Neural progenitor cell (in vitro differentiated cells): ENCODE data around the gene ABCC5. TPM values are rescaled to one million over a fixed set of nuclear protein-coding genes. Genes with fewer than 3 reads are reported as not detected.

Experiments used
- DNase-seq: peaks from one replicate; pipeline ENCODE4 v3.0.0-alpha.2; 2016; ENCODE audit warnings: low spot score
- H2AFZ ChIP-seq: fragments of 200-600 bp; sonication (generic); replicated peaks from 2 replicates; pipeline ENCODE4 v1.6.1; 2016; ENCODE audit warnings: antibody characterized with exemption
- H3F3A ChIP-seq: fragments of 200-600 bp; sonication (generic); 2 replicates; pipeline ENCODE4 v1.6.1; 2016; ENCODE audit warnings: antibody characterized with exemption, low read depth
- H3K27ac ChIP-seq: fragments of 200-600 bp; sonication (generic); 2 replicates; pipeline ENCODE4 v1.5.1; 2016; ENCODE audit warnings: mild to moderate bottlenecking
- H3K27me3 ChIP-seq: fragments of 200-600 bp; sonication (generic); 2 replicates; pipeline ENCODE4 v1.6.1; 2016; ENCODE audit warnings: mild to moderate bottlenecking, moderate library complexity
- H3K36me3 ChIP-seq: fragments of 200-600 bp; sonication (generic); 2 replicates; pipeline ENCODE4 v1.5.1; 2016
- H3K4me1 ChIP-seq: fragments of 200-600 bp; sonication (generic); 2 replicates; pipeline ENCODE4 v1.6.1; 2016; ENCODE audit warnings: mixed run types
- H3K4me2 ChIP-seq: fragments of 200-600 bp; sonication (generic); 2 replicates; pipeline ENCODE4 v1.6.1; 2016
- H3K4me3 ChIP-seq: fragments of 200-600 bp; sonication (generic); 2 replicates; pipeline ENCODE4 v1.5.1; 2016
- H3K79me2 ChIP-seq: fragments of 200-600 bp; sonication (generic); 2 replicates; pipeline ENCODE4 v1.6.1; 2016; ENCODE audit warnings: low read depth
- H3K9ac ChIP-seq: fragments of 200-600 bp; sonication (generic); 2 replicates; pipeline ENCODE4 v1.6.1; 2016
- H3K9me3 ChIP-seq: fragments of 200-600 bp; sonication (generic); 2 replicates; pipeline ENCODE4 v1.5.1; 2016; ENCODE audit warnings: low read depth
- H4K20me1 ChIP-seq: fragments of 200-600 bp; sonication (generic); 2 replicates; pipeline ENCODE4 v1.6.1; 2016; ENCODE audit warnings: low read depth
- H3K27ac Mint-ChIP-seq: 3 replicates; pipeline ENCODE4 v1.8.0; 2021; ENCODE audit warnings: mixed read lengths
- H3K27me3 Mint-ChIP-seq: 2 replicates; pipeline ENCODE4 v1.8.0; 2022; ENCODE audit warnings: low read depth, mild to moderate bottlenecking, inconsistent platforms, moderate library complexity, mixed read lengths; ENCODE audit not compliant: insufficient read depth
- H3K36me3 Mint-ChIP-seq: 3 replicates; pipeline ENCODE4 v1.8.0; 2021; ENCODE audit warnings: mixed read lengths
- H3K4me1 Mint-ChIP-seq: 3 replicates; pipeline ENCODE4 v1.8.0; 2021; ENCODE audit warnings: mixed read lengths
- H3K4me3 Mint-ChIP-seq: 3 replicates; pipeline ENCODE4 v1.8.0; 2021; ENCODE audit warnings: mild to moderate bottlenecking, moderate library complexity, mixed read lengths
- H3K9me3 Mint-ChIP-seq: 3 replicates; pipeline ENCODE4 v1.8.0; 2020; ENCODE audit warnings: mixed read lengths
- EZH2 ChIP-seq: fragments of 200-600 bp; sonication (generic); IDR thresholded peaks from 2 replicates; pipeline ENCODE4 v1.6.1; 2017; ENCODE audit warnings: antibody characterized with exemption, mild to moderate bottlenecking, moderate library complexity
- EZH2phosphoT487 ChIP-seq: fragments of 200-600 bp; sonication (generic); IDR thresholded peaks from 2 replicates; pipeline ENCODE4 v1.6.1; 2017; ENCODE audit warnings: antibody characterized with exemption
- total RNA-seq: library from RNA; depleted of rRNA; stranded (reverse); fragments of >200 nt; gene quantifications from 2 replicates; pipeline ENCODE4 v1.2.3, GENCODE V29; 2015; ENCODE audit warnings: low replicate concordance
- TF ChIP-seq, protein P1 (sequence below): fragments of 200-600 bp; sonication (generic); IDR thresholded peaks from 2 replicates; pipeline ENCODE4 v1.5.1; 2017; ENCODE audit warnings: antibody characterized with exemption, mild to moderate bottlenecking

Gene ABCC5
- total RNA-seq, 1 donor from 2014 or later: 34.0 TPM

GRCh38 chr3:183904833-183905780 is 112.6 kb downstream of the ABCC5 start:
- no peak overlapping the region for H3K27ac Mint-ChIP-seq

GRCh38 chr3:183898028-183898431 is 119.7 kb downstream of the ABCC5 start:
- no peaks in the 10 kb centered on the region for H3K79me2 ChIP-seq
- H3K4me1 ChIP-seq: no peaks in the 10 kb centered on the region
- Mint-ChIP-seq H3K36me3 (no peaks in the 10 kb centered on the region), H3K9me3 (no peaks in the 10 kb centered on the region), H3K4me1 (no peaks in the 10 kb centered on the region), H3K27ac (no peak overlapping the region), H3K4me3 (no peak overlapping the region), H3K27me3 (no peaks in the 10 kb centered on the region)
- no peak overlapping the region for H3K4me3 ChIP-seq
- H3K9me3 ChIP-seq: no peaks in the 10 kb centered on the region
- H3F3A ChIP-seq: no peaks in the 10 kb centered on the region
- no peak overlapping the region for H3K27ac ChIP-seq
- H3K36me3 ChIP-seq: no peaks in the 10 kb centered on the region
- H3K9ac ChIP-seq: no peak overlapping the region
- DNase-seq: no peak
- no peak overlapping the region for H2AFZ ChIP-seq
- H3K27me3 ChIP-seq: no peaks in the 10 kb centered on the region
- no peak overlapping the region for H3K4me2 ChIP-seq
- H4K20me1 ChIP-seq: no peaks in the 10 kb centered on the region
- no peak for TF ChIP-seq EZH2phosphoT487
- TF ChIP-seq, protein P1, sequence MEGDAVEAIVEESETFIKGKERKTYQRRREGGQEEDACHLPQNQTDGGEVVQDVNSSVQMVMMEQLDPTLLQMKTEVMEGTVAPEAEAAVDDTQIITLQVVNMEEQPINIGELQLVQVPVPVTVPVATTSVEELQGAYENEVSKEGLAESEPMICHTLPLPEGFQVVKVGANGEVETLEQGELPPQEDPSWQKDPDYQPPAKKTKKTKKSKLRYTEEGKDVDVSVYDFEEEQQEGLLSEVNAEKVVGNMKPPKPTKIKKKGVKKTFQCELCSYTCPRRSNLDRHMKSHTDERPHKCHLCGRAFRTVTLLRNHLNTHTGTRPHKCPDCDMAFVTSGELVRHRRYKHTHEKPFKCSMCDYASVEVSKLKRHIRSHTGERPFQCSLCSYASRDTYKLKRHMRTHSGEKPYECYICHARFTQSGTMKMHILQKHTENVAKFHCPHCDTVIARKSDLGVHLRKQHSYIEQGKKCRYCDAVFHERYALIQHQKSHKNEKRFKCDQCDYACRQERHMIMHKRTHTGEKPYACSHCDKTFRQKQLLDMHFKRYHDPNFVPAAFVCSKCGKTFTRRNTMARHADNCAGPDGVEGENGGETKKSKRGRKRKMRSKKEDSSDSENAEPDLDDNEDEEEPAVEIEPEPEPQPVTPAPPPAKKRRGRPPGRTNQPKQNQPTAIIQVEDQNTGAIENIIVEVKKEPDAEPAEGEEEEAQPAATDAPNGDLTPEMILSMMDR: no peak
- no peak for TF ChIP-seq EZH2

More at GRCh38 chr3:183904833-183905780, 112.6 kb downstream of the ABCC5 start:
- H3K9me3 ChIP-seq: no peaks in the 10 kb centered on the region
- H3K4me1 Mint-ChIP-seq: no peaks in the 10 kb centered on the region
- H3K36me3 ChIP-seq: no peaks in the 10 kb centered on the region
- H3K4me2 ChIP-seq: no peak overlapping the region
- no peaks in the 10 kb centered on the region for H4K20me1 ChIP-seq
- no peak overlapping the region for H3K4me3 Mint-ChIP-seq
- H2AFZ ChIP-seq: no peak overlapping the region
- H3K4me3 ChIP-seq: no peak overlapping the region
- H3K9me3 Mint-ChIP-seq: no peaks in the 10 kb centered on the region
- TF ChIP-seq EZH2 (no peak), EZH2phosphoT487 (no peak)
- TF ChIP-seq, protein P1: no peak
- H3K27ac ChIP-seq: no peak overlapping the region
- H3K9ac ChIP-seq: no peak overlapping the region
- H3K36me3 Mint-ChIP-seq: no peaks in the 10 kb centered on the region
- no peaks in the 10 kb centered on the region for H3F3A ChIP-seq
- H3K27me3 ChIP-seq: no peaks in the 10 kb centered on the region
- no peaks in the 10 kb centered on the region for H3K79me2 ChIP-seq
- no peaks in the 10 kb centered on the region for H3K4me1 ChIP-seq
- DNase-seq: no peak
- H3K27me3 Mint-ChIP-seq: peaks cover 2% of the 10 kb centered on the region

DNA sequence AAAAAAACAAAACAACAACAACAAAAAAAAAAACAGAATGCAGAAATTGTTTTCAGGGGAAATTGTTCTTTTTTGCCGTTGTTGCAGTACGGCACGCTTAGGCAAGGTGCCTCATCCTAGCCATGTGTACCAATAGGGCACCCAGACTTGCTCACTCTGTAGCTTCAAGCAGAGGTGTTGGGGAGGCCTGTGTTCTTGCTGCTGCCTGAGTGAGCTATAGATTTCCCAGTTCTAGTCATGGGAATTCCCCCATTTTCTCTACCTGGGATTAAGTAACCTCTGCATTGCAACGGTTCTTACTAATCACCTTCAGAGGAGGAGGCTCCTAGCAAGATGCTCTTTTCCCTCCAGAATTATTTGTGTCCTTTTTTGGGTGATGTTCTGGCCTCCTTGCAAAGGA is 120.1 kb downstream of the ABCC5 start:
- Mint-ChIP-seq H3K9me3 (no peaks in the 10 kb centered on the region), H3K27me3 (no peaks in the 10 kb centered on the region), H3K36me3 (no peaks in the 10 kb centered on the region), H3K4me3 (no peak overlapping the region), H3K27ac (no peak overlapping the region), H3K4me1 (no peaks in the 10 kb centered on the region)
- Histone ChIP-seq H3K27ac (no peak overlapping the region), H3K27me3 (no peaks in the 10 kb centered on the region), H3K4me1 (no peaks in the 10 kb centered on the region), H3K79me2 (no peaks in the 10 kb centered on the region), H3K9ac (no peak overlapping the region), H3F3A (no peaks in the 10 kb centered on the region), H3K9me3 (no peaks in the 10 kb centered on the region), H2AFZ (no peak overlapping the region), H3K4me2 (no peak overlapping the region), H3K36me3 (no peaks in the 10 kb centered on the region), H4K20me1 (no peaks in the 10 kb centered on the region), H3K4me3 (no peak overlapping the region)
- no peak for DNase-seq
- no peak for TF ChIP-seq EZH2

- Histone ChIP-seq H3K4me1 (no peaks in the 10 kb centered on the region), H2AFZ (no peak overlapping the region), H3K27me3 (no peaks in the 10 kb centered on the region), H4K20me1 (no peaks in the 10 kb centered on the region), H3K4me2 (no peak overlapping the region), H3K36me3 (no peaks in the 10 kb centered on the region), H3F3A (no peaks in the 10 kb centered on the region), H3K4me3 (no peak overlapping the region), H3K9ac (no peak overlapping the region), H3K27ac (no peak overlapping the region), H3K9me3 (no peaks in the 10 kb centered on the region), H3K79me2 (no peaks in the 10 kb centered on the region)
- Mint-ChIP-seq H3K4me1 (no peaks in the 10 kb centered on the region), H3K36me3 (no peaks in the 10 kb centered on the region), H3K27ac (no peak overlapping the region), H3K27me3 (no peaks in the 10 kb centered on the region), H3K9me3 (no peaks in the 10 kb centered on the region), H3K4me3 (no peak overlapping the region)
- TF ChIP-seq EZH2 (no peak), EZH2phosphoT487 (no peak)
- TF ChIP-seq, protein P1: no peak
- no peak for DNase-seq
Measured at GRCh38 chr3:183896610-183897009, 121.1 kb downstream of the ABCC5 start.
